HK-2 (cell line): ENCODE data around the gene GRK2.
A peak's percentile ranks its signal among the peaks of the same experiment; 100 is the strongest.

Source experiments
- DNase-seq: peaks from one replicate; pipeline ENCODE4 v3.0.0-alpha.2; 2018; ENCODE audit not compliant: unreplicated experiment

The GRK2 gene

DNA sequence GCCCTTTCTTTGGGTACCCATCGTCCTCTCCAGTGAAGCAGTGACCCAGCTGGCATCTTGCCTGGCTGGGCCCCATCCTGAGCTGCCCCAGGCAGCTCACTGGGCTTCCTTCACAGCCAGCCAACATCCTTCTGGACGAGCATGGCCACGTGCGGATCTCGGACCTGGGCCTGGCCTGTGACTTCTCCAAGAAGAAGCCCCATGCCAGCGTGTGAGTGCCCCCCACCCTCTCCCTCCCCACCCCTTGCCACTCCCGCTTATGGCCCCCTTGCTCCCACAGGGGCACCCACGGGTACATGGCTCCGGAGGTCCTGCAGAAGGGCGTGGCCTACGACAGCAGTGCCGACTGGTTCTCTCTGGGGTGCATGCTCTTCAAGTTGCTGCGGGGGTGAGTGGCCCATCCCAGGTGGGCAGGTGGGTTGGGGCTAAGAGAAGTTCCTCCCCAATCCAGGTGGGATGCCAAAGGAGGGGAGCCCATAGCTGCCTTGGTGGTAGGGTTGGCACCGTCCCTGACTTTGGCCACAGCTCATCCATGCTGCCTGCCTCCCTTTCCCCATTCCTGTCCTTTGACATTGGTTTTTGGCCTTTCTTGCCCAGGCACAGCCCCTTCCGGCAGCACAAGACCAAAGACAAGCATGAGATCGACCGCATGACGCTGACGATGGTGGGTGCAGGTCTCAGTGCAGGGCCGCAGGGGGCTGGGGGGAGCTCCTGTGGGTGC is 16.0 kb downstream of the GRK2 start:
- DNase-seq, result no peak

DNA sequence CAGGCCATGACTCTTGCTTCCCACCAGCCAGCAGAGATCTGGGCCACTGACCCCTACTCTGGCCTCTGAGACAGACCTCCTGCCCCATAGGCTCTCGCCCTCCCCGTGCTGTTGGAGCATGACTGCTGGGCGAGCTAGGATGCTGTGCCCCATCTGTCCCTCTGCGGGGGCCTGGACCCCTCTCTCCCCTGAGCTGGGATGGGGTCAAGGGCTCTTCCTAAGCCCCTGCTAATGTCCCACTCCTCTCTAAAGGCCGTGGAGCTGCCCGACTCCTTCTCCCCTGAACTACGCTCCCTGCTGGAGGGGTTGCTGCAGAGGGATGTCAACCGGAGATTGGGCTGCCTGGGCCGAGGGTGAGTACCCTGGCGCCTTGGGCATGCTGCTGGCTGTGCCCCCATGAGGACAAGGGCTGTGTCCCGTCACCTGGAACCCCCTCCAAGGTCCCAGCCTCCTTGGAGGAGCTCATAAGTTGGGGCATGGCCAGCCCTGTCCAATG is 16.7 kb downstream of the GRK2 start:
- DNase-seq, result no peak

DNA sequence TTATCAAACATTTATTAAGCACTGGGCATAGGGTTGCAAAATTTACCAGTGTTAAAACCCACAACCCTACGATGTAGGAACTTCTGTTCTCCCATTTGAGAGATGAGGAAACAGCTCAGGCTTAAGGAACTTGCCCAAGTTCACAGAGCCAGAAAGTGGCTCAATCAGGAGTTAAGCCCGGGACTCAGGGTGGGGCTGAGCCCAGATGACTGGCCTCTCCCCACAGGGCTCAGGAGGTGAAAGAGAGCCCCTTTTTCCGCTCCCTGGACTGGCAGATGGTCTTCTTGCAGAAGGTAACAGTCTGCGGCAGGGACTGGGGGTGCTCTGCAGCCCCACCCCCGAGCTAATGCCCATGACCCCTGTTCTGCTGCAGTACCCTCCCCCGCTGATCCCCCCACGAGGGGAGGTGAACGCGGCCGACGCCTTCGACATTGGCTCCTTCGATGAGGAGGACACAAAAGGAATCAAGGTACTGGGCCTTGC is 17.2 kb downstream of the GRK2 start:
- DNase-seq, result no peak

DNA sequence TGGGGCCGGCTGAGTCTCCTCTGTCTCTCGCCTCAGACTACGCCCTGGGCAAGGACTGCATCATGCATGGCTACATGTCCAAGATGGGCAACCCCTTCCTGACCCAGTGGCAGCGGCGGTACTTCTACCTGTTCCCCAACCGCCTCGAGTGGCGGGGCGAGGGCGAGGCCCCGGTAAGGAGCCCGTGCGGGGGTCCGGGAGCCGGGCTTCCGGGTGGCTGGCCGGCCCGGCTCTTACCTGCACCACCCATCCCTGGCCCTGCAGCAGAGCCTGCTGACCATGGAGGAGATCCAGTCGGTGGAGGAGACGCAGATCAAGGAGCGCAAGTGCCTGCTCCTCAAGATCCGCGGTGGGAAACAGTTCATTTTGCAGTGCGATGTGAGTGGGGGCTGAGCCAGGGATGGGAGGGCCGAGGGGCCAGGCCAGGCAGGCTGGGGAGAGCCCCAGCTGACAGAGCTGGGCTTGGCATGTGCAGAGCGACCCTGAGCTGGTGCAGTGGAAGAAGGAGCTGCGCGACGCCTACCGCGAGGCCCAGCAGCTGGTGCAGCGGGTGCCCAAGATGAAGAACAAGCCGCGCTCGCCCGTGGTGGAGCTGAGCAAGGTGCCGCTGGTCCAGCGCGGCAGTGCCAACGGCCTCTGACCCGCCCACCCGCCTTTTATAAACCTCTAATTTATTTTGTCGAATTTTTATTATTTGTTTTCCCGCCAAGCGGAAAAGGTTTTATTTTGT is 18.7 kb downstream of the GRK2 start:
- no peak for DNase-seq

DNA sequence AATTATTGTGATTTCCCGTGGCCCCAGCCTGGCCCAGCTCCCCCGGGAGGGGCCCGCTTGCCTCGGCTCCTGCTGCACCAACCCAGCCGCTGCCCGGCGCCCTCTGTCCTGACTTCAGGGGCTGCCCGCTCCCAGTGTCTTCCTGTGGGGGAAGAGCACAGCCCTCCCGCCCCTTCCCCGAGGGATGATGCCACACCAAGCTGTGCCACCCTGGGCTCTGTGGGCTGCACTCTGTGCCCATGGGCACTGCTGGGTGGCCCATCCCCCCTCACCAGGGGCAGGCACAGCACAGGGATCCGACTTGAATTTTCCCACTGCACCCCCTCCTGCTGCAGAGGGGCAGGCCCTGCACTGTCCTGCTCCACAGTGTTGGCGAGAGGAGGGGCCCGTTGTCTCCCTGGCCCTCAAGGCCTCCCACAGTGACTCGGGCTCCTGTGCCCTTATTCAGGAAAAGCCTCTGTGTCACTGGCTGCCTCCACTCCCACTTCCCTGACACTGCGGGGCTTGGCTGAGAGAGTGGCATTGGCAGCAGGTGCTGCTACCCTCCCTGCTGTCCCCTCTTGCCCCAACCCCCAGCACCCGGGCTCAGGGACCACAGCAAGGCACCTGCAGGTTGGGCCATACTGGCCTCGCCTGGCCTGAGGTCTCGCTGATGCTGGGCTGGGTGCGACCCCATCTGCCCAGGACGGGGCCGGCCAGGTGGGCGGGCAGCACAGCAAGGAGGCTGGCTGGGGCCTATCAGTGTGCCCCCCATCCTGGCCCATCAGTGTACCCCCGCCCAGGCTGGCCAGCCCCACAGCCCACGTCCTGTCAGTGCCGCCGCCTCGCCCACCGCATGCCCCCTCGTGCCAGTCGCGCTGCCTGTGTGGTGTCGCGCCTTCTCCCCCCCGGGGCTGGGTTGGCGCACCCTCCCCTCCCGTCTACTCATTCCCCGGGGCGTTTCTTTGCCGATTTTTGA is 19.5 kb downstream of the GRK2 start:
- no peak for DNase-seq

DNA sequence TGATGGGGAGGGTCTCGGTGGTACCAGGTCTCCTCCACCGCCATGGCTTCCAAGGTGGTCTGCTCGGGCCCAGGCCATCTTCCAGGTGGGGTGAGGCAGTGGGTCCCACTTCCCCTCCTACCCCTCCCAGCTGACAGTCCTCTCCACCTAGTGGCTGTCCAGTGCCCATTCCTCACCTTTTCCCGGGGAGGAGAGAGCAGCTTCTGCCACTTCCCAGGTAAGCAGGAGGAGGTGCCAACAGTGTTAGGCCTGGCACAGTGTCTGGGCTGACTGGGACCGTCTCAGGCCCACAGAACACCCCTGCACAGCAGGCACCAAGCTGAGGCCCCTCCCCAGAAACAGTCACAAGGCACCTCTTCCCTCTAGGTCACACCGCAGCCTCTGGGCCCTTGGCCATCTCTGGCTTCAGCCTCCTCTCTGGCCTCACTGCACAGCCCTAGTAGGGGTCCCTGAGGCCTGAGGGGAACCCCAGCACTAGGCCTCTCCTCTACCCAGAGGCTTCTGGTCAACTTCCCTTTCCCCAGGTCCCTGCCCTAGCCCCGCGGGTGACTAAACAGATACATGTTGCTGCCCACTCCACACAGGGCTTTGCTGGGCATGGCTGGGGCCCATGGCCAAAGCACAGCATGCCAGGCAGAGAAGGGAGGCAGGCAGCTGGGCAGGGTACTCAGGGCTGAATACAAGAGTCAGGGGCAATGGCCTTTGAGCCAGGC is 20.5 kb downstream of the GRK2 start:
- DNase-seq, result no peak

DNA sequence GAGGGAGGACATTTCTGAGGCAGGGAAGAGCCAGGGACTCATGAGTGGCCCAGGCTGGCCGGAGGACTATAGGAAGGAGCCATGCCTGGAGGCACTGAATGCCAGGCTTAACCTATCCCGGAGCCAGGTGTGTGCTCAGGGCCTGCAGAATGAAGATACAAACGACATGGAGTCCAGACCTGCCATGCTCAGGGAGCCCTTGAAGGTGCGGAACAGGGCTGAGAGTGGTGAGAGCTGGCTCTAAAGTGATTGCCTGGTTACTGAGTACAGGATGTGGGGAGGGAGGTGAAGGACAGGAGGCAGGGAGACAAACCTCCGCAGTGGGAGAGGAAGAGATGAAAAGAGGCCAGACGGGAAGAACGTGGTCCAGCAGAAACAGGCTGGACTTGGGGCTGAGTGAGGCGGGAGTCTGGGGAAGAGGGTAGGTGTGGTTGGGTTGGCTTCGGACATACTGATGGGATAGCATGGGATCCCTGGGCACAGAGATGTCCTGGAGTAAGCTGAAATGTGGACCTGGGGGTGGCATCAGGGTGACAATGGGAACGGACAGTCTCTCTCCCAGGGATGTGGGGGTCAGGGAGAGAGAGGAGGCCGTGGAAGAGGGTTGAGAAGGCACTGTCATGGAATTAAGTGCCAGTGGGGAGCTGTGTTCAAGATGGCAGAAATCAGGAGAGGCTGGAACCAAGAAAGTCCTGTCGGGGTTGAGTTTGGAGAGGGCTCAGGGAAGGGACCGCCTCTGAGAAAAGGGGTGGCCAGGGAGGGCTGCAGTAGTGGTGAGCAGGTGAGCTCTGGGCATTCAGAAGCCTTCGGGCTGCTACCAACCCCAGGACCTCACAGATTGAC is 21.3 kb downstream of the GRK2 start:
- DNase-seq, result no peak

DNA sequence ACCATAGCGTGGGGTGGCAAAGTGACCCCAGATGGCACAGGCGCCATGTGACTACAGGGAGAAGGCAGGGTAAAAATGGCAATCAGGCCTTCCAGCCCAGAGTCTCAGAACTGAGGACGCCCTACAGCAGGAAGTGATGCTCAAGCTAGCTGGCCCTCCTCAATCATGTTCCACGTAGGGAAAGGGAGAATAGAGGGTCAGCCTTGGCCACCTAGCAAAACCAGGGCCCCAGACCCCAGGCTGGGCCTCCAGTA is 21.9 kb downstream of the GRK2 start:
- DNase-seq, result no peak

DNA sequence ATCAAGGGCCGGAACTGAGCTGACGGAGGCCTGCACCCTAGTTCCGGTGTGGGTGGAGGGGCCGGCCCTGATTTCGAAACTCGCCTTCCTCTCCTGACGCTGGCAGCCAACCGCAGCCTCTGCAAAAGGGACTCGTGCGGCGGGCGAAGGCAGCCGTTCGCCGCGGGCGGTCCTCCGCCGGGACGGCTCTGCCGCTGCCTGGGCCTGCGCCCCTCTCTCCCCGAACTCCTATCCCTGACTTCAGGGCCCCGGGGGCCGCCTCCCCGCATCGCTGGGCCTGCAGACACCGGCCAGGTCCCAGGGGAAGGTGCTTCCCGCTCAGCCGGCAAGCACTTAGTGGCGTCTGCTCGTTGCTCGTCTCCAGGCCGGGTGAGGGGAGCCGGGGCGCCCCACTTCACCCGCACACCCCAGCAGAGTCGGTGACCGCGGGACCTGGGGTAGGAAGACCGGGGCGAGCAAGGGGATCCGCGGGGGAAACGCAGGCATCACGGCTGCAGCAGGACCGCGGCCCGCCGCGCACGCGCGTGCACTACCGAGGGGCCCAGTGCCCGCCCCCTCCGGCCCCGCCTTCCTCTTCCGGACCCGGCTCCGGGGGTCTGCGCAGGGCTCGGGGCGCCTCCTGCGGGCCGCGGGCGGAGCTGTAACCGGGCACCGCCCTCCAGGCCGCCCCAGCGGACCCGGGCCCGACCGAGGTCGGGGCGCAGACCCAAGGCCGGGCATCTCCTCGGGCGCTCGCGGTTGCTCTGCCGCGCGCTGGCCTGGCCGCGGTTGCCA is 22.4 kb downstream of the GRK2 start:
- DNase-seq, result peak; percentile 78

DNA sequence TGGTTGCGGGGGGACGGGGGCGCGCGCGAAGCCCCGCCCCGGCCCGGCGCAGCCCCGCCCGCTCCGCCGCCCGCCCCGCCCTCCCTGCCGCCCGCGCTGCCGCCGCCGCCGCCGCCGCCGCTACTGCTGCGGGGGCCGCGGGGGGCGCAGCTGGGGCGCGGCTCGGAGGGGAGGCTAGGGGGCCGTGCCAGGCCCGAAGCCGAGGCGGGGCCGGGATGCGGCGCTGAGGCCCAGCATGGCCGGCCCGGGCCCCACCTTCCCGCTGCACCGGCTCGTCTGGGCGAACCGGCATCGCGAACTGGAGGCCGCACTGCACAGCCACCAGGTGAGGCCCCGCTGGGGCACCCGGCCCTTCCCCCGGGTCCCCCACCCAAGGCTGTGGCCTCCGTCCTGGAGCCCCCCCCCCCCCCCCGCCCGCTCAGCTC is 23.0 kb downstream of the GRK2 start, which contains the start of gene ANKRD13D:
ANKRD13D (plus strand) TSS at position 78 of the 425 bp plus-strand sequence; CDS start at position 236, 158 bp downstream.
- DNase-seq, result peak; percentile 50

DNA sequence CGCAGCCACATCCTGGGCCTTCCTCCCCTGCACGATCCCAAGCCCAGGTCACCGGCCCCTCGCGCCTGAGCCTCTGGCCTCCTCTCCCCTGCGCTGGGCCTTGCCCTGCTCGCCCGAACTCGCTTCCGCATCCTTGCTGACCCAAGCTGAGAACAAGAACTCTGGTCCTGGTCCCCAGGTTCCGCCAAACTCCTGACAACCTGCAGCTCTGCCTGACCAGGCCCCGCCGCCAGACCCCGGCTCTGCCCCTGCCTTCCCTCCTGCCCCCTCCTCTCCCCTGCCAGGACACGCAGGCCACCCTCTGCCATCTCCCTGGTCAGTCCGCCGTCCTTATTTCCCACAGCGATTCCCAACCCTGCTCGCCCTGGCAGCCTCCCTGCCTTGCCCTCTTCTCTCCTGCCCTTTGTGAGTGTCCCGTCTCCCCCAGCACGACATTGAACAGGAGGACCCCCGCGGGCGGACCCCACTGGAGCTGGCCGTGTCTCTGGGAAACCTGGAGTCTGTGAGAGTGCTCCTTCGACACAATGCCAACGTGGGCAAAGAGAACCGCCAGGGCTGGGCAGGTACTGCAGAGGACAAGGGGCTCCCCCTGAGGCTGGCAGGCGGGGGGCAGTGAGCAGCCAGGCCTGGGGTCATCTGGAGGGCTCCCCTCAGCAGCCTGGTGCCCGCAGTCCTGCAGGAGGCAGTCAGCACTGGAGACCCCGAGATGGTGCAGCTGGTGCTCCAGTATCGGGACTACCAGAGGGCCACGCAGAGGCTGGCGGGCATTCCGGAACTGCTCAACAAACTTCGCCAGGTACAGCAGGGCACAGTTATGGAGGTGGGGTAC is 23.6 kb downstream of the GRK2 start:
- no peak for DNase-seq

DNA sequence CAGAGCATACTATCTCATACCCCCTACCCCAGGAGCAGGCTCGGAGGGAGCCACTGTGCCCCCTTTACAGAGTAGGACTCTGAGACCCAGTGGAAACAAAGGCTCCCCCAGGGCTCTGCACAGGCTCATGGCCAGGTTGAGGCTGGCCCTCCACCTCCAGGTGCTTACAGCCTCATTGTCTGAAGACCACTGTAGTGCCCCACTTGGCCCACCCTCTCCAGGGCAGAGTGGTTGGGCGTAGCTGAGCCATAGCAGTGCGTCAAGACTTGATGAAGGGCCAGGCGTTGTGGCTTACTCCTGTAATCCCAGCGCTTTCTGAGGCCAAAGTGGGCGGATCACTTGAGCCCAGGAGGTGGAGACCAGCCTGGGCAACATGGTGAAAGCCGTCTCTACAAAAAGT is 24.5 kb downstream of the GRK2 start:
- no peak for DNase-seq

DNA sequence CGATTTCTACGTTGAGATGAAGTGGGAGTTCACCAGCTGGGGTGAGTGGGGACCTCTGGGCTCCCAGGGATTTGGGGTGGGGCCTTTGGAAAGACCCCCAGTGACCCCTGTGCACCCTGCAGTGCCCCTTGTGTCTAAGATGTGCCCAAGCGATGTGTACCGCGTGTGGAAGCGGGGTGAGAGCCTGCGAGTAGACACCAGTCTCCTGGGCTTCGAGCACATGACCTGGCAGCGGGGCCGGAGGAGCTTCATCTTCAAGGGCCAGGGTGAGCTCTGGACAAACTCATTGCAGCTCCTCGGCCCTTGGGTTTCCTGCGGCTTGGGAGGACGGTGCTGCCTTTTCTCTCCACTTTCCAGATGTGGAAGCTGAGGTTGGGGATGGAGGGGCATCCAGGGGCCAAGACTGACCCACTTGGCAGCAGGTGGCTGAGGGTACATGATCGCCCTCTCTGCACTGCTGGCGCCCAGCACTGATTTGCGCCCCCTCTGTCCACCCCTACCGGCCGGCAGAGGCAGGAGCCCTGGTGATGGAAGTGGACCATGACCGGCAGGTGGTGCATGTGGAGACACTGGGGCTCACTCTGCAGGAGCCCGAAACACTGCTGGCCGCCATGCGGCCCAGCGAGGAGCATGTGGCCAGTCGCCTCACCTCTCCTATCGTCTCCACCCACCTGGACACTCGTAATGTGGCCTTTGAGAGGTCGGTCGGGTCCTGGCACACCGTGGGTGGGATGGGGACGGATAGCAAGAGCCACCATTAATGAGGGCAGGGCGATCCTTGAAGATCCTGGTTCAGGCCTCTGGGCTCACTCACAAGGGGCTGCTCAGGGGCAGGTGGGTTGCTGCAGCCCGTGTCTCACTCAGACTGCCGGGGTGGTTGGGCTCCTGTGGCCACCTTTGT is 25.5 kb downstream of the GRK2 start:
- DNase-seq, result no peak

DNA sequence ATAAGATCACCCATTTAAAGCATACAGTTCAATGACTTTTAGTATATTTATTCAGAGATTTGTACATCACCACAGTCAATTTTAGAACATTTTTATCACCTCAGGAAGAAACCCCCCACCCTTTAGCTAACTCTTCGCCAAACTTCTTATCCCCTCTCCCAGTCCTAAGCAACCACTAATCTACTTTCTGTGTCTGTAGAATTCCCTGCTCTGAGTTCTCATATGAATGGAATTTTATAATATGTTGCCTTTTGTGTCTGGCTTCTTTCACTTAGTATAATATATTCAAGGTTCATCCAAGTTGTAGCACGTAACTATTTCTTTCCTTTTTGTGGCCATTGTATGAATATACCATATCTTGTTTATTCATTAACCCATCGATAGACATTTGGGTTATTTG is 26.4 kb downstream of the GRK2 start:
- no peak for DNase-seq

DNA sequence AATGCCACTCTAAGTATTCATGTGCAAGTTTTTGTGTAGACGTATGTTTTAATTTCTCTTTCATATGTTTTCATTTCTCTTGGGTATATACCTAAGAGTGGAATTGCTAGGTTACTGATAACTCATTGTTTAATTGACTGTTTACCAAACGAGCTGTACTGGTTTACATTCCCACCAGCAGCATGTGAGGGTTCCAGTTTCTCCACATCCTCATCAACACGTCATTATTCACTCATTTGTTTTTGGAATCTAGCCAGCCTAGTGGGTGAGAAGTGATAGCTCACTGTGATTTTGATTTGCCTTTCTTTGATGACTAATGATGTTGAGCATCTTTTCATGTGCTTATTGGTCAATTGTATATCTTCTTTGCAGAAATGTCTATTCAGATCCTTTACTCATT is 26.8 kb downstream of the GRK2 start:
- no peak for DNase-seq

DNA sequence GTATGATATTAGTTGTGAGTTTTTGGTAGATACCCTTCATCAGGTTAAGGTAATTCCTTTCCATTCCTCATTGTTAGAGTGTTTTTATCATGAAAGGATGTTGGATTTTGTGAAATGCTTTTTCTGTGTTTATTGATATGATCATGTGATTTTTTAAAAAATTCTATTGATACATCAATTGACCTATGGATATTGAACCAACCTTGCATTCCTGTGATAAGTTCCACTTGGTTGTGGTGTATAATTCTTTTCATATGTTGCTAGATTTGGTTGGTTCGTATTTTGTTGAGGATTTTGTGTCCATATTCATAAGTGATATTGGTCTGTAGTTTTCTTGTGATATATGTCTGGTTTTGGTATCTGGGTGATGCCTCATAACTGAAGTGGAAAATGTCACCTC is 29.6 kb downstream of the GRK2 start:
- DNase-seq, result no peak

DNA sequence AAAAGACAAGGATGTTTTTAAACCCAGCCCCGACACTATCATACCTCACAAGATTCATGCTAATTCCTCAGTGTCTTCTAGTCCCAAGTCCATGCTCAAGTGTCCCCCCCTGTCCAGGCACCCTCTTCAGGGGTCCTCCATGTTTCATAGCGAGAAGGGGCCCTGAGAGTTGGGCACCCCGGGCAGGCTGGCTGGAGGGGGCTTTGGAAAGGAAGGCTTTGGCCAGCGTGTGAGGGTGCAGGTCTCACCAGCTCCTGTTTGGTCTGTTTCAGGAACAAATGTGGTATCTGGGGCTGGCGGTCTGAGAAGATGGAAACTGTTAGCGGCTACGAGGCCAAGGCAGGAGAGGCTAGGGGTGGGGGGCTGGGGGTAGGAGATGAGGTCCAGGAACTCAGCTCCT is 32.5 kb downstream of the GRK2 start:
- no peak for DNase-seq
